Measurements from ENCODE around the gene GABRR2.
A peak's percentile ranks its signal among the peaks of the same experiment; 100 is the strongest.

Gene GABRR2

DNA sequence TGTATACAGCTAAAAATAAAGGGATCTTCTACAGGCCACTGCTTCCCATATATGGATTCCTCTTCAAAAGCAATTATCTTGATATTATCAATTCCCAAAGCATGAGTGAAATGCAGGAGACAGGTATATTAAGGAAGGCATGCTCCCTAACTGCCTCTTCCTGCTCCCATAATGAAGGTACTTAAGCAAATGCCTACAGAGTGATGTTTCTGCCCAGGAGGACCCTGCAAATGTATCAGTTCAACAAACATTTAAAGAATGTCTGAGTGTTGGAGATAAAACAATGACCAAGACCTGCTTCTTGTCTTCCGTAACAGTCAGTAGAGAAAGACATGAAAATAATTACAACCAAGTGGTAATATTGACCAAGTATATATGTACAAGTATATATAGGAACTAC, 33.3 kb upstream of the GABRR2 start:
- no peak for DNase-seq (ENCODE audit: low read depth)
- no peak overlapping the region for H3K4me3 ChIP-seq (ENCODE audit: low read length)
- TF ChIP-seq, protein P1, sequence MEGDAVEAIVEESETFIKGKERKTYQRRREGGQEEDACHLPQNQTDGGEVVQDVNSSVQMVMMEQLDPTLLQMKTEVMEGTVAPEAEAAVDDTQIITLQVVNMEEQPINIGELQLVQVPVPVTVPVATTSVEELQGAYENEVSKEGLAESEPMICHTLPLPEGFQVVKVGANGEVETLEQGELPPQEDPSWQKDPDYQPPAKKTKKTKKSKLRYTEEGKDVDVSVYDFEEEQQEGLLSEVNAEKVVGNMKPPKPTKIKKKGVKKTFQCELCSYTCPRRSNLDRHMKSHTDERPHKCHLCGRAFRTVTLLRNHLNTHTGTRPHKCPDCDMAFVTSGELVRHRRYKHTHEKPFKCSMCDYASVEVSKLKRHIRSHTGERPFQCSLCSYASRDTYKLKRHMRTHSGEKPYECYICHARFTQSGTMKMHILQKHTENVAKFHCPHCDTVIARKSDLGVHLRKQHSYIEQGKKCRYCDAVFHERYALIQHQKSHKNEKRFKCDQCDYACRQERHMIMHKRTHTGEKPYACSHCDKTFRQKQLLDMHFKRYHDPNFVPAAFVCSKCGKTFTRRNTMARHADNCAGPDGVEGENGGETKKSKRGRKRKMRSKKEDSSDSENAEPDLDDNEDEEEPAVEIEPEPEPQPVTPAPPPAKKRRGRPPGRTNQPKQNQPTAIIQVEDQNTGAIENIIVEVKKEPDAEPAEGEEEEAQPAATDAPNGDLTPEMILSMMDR (IDR thresholded peaks at IDR 0.05; ENCODE audit: insufficient read depth, low read depth, low read length, missing control alignments): no peak

DNA sequence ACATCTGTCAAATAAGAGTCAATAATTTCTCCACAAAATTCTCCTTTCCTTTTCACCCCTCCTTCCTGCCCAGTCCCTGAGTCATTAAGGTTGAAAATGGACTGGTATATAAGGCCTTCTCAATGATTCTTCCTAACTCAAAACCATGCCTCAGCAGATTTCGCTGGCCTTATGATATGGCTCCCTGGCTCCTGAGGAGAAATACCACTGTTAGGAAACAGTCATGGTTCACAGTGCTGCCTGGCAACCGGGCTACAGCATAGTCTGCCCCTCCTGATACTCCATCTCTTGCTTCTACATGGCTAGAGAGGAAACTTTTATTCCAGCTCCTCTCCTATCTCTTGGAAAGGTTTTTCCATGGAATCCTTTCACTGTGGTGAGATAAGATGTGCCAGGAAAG, 32.7 kb upstream of the GABRR2 start:
- TF ChIP-seq, protein P1 (IDR thresholded peaks at IDR 0.05; ENCODE audit: insufficient read depth, low read depth, low read length, missing control alignments): no peak
- no peak overlapping the region for H3K4me3 ChIP-seq (ENCODE audit: low read length)
- DNase-seq (ENCODE audit: low read depth): peak; percentile 10

DNA sequence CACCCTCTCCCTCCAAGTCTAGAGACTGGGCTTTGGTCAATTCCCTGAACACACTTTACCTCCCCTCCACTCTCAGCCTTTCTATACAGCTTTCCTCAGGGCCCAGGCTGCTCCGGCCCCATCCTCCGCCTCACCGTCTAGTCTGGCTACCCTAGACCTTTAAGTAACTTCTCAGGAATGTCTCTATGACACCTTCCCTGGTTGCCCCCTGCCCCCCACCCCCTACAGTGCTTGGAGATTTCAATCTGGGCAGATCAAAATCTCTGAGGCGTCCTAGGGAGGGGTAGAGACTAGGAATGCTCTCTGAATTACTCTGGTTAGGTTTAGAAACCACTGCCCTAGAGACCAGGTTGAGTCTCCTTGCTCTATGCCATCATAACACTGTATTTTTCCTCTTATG, 31.3 kb upstream of the GABRR2 start:
- TF ChIP-seq, protein P1 (IDR thresholded peaks at IDR 0.05; ENCODE audit: insufficient read depth, low read depth, low read length, missing control alignments): no peak
- H3K4me3 ChIP-seq (ENCODE audit: low read length): no peak overlapping the region
- no peak for DNase-seq (ENCODE audit: low read depth)

DNA sequence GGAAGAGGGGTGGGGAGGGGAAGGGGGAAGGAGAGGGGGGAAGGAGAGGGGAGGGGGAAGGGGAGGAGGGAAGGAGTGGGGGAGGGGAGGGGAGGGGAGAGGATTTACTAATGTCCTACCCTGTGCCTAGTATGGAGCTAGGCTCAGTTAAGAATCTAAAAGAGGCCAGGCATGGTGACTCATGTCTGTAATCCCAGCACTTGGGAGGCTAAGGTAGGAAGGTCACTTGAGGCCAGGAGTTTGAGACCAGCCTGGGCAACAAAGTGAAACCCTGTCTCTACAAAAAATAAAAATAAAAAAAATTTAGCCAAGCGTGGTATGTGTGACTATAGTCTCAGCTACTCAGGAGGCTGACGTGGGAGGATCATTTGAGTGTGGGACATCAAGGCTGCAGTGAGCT, 24.5 kb upstream of the GABRR2 start:
- no peak overlapping the region for H3K4me3 ChIP-seq (ENCODE audit: low read length)
- TF ChIP-seq, protein P1 (IDR thresholded peaks at IDR 0.05; ENCODE audit: insufficient read depth, low read depth, low read length, missing control alignments): no peak
- DNase-seq (ENCODE audit: low read depth): no peak

DNA sequence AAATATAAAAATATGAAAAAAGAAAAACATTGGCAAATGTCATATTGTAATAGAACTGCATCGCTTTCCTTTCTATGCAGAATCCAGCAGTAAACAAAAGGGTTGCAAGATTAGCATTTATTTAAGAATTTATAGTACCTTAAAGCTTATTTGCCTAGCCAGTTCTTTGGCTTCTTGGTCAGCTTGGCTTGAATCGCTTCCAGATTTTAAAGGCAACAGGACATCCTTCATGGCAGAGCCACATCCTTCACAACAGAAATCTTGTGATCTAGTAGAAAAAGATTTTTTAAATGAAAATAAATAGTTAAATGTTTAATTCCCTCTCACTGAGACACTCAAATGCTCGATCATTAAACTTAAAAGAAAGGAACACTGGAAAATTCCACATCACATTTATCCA, 20.1 kb upstream of the GABRR2 start:
- no peak overlapping the region for H3K4me3 ChIP-seq (ENCODE audit: low read length)
- DNase-seq (ENCODE audit: low read depth): no peak
- TF ChIP-seq, protein P1 (IDR thresholded peaks at IDR 0.05; ENCODE audit: insufficient read depth, low read depth, low read length, missing control alignments): no peak

DNA sequence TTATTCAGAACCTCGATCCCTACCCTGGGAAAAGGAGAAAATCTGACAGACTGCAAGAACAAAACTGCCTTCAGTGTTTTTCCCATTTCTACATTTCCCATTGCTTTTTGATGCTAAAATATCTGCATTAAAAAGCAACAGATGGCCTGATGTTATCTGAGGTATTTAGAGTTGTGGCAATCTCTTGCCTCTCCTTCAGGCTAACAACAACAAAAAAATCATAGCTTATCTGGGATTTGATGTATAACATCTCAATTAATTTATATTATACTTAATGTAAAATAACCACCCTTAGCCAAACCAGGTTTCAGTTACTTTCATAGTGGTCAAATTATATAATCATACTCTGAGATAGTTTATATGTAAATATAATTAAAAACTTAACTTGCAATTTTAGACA, 15.8 kb upstream of the GABRR2 start:
- TF ChIP-seq, protein P1 (IDR thresholded peaks at IDR 0.05; ENCODE audit: insufficient read depth, low read depth, low read length, missing control alignments): no peak
- H3K4me3 ChIP-seq (ENCODE audit: low read length): no peak overlapping the region
- no peak for DNase-seq (ENCODE audit: low read depth)

DNA sequence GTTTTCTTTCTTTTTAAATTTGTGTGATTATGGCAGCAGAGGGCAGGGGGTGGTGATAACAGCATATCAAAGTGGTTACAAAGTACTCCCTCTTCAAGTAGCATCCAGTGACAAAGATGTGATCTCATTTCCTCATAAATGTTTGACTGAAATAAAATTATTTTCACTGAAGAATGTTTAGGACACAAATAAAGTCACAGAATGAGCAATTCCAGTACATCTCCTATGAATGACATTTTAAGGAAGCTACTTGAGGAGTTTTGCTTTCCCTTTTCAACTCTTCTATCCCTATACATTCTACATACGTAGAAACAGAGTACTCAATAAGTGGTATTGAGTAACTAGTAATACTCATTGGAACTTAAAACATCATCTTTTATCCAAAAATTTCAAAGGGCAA, 13.9 kb upstream of the GABRR2 start:
- DNase-seq (ENCODE audit: low read depth): no peak
- TF ChIP-seq, protein P1 (IDR thresholded peaks at IDR 0.05; ENCODE audit: insufficient read depth, low read depth, low read length, missing control alignments): no peak
- H3K4me3 ChIP-seq (ENCODE audit: low read length): no peak overlapping the region
